IPS-18c (cell line): ENCODE data around the gene SBK2.
"Not testable (repeated sequence)": the region's sequence is repeated elsewhere in the genome, so short reads cannot be mapped to it uniquely, and the experiment has no call there.

Source experiments
- H3K4me3 ChIP-seq: 2 replicates; pipeline ENCODE4 v1.7.0; 2013; ENCODE audit warnings: low read depth, mild to moderate bottlenecking, low read length, moderate library complexity; ENCODE audit not compliant: insufficient read depth
- H3K9me3 ChIP-seq: one replicate; pipeline ENCODE4 v1.6.1; 2013; ENCODE audit warnings: mild to moderate bottlenecking, low read length, moderate library complexity; ENCODE audit not compliant: control insufficient read depth, insufficient read depth

The SBK2 gene

DNA sequence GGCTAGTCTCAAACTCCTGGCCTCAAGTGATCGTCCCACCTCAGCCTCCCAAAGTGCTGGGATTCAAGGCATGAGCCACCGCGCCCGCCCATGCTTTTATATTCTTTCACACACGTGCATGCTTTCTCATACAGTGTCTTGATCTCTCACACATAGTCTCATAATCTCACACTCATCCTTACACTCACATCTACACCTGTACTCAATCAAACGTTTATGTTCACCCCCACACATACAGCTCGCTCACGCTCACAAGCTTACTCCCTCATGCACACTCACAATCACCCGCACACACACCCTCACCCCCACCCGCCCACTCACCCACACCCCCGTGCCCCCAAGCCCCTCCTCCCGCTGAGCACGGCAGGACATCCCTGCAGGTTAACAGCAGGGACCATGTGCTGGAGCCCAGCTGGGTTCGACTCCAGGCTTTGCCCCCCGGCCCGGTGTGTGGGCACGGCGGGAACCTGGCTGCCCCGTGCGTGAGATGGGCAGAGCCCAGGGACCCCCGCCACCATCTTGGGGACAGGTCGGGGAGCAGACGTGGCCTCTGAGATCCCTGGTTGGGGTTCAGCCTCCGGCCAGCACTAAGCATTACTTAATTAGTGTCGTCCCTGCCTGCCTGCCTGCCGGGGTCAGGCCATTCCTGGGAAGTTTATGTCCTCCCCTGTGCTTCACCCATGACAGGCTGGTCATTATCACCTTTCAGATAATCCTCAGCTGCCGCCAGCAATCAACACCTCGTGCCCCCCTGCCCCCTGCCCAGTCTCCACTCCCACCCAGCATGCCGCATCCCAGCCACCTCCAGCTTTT lies 11.4 kb downstream of the SBK2 start:
- no peak overlapping the region for H3K4me3 ChIP-seq
- H3K9me3 ChIP-seq, result no peaks in the 10 kb centered on the region

DNA sequence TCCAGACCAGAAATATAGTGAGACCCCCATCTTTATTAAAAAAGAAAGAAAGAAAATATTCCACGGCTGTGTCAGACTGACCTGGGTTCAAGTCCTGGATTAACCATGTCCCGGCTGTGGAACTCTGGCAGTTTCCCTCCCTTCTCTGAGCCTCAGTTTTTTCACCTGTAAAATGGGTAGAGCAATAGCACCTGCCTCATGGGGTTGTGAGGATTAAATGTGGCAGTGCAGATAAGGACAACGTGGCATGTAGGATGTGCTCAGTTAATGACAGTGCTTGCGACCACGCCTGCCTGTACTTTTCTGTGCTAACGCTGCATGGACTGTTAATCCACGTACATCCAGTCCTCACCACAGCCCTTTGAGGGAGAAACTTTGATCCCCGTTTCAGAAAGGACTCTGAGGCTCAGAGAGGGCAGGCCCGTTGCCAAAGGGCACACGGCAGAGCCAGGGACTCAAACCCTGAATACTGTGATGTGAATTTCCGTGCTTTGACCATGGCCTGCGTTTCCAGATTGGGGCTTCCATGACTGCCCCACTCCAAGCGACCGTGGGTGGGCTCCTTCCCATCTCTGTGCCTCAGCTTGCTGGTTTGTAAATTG lies 16.1 kb downstream of the SBK2 start:
- Histone ChIP-seq H3K9me3 (no peaks in the 10 kb centered on the region), H3K4me3 (no peak overlapping the region)

DNA sequence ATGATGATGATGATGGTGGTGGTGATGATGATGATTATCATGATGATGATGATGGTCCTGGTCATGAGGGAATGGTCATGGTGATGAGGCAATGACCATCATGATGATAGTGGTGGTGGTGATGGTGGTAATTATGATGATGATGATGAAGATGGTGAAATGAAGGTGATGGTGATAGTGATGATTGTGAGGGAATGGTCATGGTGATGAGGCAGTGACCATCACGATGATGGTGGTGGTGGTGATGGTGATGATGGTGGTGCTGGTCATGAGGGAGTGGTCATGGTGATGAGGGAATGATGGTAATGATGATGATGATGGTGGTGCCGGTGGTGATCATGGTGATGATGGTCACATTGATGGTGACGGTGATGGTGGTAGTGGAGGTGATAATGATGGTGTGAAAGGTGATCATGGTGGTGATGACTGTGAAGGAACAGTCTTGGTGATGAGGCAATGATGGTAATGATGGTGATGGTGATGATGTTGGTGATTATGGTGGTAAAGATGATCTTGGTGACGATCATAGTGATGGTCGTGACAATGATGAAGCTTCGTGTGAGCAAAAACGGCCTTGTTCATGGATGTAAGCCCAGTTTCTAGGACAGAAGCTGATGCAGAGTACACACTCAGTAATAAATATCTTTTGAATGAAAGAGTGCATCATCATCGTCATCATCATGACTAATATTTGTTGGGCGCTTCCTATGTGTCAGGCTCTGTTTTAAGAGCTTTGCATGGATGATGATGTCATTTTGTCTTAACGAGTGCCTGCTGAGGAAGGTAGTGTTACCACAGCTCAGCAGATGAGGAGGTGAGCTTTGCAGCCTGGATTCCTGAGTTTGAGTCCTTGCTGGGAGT lies 17.3 kb downstream of the SBK2 start:
- no peaks in the 10 kb centered on the region for H3K9me3 ChIP-seq
- H3K4me3 ChIP-seq, result no peak overlapping the region

DNA sequence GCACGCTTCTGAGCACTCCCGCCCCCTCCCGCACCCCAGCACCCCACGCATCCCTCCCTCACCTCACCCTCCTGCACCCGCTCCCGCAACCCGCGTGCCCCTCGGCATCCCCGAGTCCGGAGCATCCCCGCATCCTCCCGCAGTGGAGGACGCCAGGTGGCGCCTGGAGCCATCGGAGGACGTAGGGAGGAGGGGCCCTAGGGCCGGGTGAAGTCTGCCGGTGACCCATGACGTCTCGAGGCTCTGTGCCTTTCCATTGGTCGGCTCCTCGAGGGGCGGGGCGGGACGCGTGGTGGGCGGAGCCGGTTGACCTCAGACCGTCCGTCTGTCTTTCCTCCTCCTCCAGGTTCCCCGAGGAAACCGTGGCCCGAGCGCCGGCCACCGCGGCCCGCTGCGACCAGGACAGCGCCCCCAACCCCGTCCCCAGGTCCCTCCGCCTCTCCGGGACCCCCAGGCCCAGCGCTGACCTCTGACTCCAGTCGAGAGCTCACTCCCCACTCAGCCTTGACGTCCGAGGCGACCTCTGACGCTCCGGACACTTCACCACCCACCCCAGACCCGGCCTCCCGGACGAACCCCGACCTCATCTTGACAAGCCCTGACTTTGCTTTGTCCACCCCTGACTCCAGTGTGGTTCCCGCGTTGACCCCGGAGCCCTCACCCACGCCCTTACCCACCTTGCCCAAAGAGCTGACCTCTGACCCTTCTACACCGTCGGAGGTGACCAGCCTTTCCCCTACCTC lies 19.9 kb downstream of the SBK2 start:
- H3K4me3 ChIP-seq, result no peak overlapping the region; the same call in 1 of the 2 replicates
- no peaks in the 10 kb centered on the region for H3K9me3 ChIP-seq

DNA sequence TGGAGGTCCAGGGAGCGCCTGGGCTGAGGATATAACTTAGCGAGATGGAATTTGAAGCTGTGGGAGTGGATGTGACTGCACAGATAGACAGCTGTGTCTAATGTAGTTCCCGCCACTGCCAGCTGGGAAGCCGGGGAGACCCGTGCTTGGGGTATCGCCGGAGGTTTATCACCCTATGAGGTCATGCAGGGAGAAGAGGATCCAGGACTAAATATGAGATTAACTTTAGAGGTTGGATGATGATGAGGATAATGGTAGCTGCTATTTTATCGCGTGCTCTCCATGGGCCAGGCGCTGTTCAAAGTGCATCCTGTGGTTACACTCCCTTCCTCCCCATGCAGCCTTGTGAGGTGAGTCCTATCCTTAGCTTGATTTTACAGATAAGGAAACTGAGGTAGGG lies 28.8 kb downstream of the SBK2 start:
- Histone ChIP-seq H3K4me3 (no peak overlapping the region), H3K9me3 (peaks cover 4% of the 10 kb centered on the region)

DNA sequence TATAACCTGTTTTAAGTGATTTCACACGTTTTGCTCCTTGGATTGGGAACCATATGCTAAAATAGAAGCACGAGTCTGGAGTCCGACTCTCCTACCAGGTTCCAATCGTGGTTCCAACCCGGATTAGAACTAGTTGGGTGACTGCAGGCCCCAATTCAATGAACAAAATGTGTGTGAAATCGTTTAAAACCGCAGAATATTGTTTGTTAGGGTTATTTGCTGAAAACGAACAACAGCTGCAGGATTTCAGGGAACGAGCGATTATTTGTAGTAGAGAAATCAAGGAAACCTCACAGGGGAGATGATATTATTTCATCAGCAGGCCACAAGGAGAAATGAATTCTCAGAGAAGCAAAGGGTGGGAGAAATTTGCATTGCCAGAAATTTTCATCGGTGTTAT lies 32.0 kb downstream of the SBK2 start:
- Histone ChIP-seq H3K4me3 (no peak overlapping the region), H3K9me3 (peaks cover 7% of the 10 kb centered on the region)

DNA sequence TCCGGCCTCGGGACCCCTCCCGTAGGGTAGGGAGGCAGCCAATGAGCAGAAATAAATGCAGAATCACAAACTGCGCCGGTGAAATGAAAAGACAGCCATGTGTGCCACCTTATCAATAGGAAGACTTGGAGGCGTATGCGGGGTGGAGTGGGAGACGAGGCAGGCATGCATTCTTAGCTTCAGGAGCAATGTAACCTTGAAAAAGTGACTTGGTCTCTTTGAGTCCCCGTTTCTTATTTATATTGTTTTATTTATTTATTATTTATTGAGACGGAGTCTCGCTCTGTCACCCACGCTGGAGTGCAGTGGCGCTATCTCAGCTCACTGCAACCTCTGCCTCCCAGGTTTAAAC lies 32.7 kb downstream of the SBK2 start:
- Histone ChIP-seq H3K4me3 (no peak overlapping the region), H3K9me3 (peaks cover 7% of the 10 kb centered on the region)

DNA sequence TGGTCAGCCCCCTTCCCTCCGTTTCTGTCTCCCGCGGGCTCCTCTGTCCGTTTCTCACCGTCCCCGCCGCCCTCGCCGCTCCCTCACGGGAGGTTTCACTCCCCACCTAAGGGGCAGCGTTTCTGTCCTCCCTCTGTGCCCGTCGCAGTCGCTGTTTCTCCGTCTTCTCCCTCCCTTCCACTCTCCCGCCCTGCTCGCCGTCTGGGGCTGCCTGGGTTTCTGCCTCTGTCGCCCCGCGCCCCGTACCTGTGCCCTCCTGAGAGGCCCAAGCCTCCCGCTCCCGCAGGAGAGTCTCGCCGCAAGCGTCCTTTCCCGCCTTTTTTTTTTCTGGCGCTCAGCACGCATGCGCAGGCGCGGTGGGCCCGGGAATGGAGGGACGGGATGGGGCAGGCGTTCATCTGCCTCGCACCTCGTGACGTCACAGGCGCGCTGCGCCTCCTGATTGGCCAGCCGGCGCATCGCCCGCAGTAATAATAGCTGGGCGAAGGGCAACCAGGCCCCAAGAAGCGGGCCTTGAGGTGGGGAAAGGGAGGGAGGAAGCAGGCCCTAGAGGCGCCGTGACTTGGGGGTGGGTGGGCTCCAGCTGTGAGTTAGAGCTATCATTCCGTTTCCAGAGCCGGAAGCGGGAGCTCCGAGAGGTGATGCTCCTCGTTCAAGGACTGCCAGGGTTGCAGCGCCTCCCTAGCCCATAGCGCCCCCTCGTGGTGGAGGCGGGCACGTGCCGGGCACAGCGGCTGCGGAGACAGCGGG lies 33.3 kb downstream of the SBK2 start:
- Histone ChIP-seq H3K4me3 (peak overlapping the region; percentile 38), H3K9me3 (peaks cover 7% of the 10 kb centered on the region)

DNA sequence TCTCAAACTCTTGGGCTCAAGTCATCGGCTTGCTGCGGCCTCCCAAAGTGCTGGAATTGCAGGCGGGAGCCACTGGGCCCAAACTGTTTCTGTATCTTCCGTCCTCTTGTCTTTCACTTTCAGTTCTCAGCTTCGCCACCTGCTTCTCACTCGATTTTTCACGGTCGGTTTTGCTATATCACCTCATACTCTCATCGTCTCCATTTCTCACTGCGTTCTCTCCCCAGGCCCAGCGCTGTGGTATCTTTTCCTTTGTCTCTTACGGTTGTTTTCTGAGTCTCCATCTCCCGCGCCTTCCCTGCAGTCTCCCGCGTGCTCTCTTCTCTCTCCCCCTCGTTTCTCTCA lies 33.8 kb downstream of the SBK2 start:
- Histone ChIP-seq H3K9me3 (peaks cover 7% of the 10 kb centered on the region), H3K4me3 (no peak overlapping the region)

DNA sequence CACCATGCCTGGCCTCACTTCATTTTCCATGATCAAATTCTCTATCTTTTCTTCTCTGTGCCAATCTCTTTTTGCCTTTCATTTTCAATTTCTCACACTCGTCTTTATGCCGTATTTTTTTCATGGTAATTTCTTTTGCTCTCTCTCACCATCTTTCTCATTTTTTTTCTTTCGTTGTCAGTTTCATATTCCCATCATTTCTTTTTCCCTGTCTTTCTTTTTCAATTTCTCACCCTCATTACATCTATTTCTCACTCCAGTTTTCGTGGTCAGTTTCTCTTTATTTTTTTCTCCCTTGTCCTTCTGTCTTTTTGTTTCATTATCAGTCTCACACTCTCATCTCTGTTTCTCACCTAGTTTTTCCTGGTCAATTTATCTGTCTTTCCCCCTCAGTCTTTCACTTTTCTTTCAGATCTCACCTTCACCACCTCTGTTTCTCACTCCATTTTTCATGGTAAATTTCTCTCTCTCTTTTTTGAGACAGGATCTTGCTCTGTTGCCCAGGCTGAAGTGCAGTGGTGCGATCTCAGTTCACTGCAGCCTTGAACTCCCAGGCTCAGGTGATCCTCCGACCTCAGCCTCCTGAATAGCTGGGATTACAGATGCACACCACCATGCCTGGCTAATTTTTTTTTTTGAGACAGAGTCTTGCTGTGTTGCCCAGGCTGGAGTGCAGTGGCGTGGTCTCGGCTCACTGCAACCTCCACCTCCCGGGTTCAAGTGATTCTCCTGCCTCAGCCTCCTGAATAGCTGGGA lies 34.6 kb downstream of the SBK2 start:
- H3K9me3 ChIP-seq, result peaks cover 7% of the 10 kb centered on the region

DNA sequence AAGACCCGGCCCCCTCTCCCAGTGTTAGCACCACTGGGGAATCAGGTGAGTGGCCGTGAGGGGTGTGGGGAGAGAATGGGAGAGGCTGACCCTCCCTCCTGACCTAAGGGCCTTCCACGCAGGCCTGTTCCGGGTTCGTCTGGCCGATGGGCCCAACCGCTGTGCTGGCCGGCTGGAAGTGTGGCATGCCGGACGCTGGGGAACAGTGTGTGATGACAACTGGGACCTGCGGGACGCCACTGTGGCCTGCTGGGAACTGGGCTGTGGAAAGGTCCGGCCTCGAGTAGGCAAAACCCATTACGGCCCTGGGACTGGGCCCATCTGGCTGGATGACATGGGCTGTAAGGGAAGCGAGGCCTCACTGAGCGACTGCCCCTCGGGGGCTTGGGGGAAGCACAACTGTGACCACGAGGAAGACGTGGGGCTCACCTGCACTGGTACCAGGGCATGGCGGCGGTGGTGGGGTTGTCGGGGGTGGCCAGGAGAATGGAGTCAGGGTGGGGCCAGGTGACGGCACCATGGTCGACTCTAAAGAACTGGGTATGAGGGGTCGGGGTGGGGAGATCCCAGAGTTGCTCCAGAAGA lies 36.5 kb downstream of the SBK2 start:
- H3K9me3 ChIP-seq, result peaks cover 7% of the 10 kb centered on the region
- no peak overlapping the region for H3K4me3 ChIP-seq

More for the DNA sequence above, 34.6 kb downstream of the SBK2 start:
- H3K4me3 ChIP-seq, result no peak overlapping the region

DNA sequence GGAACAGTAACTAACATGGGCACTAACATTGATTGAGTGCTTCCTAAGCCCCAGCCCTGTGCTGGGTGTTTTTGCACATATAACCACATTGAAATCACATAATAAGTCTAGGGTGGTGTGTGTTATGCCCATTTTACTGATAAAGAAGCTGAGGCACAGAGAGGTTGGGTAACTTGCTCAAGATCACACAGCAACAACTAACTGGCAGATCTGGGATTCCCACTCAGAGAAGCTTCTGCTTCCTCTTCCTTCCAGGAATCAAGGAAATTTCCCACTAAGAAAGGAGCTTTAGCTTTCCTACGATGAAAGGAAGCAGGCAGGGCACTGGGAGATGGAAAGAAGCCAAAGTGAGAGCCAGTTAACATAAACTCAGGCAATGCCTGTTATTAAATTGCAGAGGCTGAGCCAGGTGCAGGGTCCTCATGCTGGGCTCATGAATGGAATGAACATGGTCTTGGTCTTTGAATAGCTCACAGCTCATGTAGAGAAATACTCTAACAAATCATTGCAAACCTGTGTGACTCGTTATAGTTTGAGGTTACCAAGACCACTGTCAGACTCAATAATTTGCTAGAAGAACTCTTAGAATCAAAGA lies 38.6 kb downstream of the SBK2 start:
- Histone ChIP-seq H3K9me3 (peaks cover 4% of the 10 kb centered on the region), H3K4me3 (no peak overlapping the region)

DNA sequence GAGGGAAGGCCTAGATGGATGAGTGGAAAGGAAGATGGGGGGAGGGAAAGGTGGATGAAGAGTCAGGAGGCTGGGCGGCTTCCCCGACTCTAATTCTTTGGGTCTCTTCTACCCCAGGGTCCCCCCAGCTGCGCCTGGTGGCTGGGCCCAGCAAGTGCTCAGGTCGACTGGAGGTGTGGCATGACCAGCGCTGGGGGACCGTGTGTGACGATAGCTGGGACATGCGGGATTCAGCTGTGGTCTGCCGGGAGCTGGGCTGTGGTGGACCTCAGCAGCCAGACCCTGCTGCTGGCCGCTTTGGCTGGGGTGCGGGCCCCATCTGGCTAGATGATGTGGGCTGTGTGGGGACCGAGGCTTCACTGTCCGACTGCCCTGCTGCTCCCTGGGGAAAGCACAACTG lies 39.2 kb downstream of the SBK2 start:
- H3K4me3 ChIP-seq, result no peak overlapping the region

DNA sequence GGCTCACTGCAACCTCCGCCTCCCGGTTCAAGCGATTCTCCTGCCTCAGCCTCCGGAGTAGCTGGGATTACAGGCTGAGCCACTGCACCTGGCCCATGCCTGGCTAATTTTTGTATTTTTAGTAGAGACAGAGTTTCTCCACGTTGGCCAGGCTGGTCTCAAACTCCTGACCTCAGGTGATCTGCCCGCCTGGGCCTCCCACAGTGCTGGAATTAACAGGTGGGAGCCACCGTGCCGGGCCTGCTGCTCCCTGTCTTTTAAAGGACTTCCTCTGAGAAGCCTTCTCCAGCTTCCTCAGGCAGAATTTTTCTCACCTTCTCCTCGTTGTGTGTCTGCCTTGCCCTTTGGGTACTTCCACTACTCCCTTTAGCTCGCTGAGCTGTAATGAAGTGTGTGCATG lies 40.1 kb downstream of the SBK2 start:
- not testable (repeated sequence) for H3K4me3 ChIP-seq, H3K9me3 ChIP-seq

More for the DNA sequence above, 39.2 kb downstream of the SBK2 start:
- H3K9me3 ChIP-seq, result no peaks in the 10 kb centered on the region

DNA sequence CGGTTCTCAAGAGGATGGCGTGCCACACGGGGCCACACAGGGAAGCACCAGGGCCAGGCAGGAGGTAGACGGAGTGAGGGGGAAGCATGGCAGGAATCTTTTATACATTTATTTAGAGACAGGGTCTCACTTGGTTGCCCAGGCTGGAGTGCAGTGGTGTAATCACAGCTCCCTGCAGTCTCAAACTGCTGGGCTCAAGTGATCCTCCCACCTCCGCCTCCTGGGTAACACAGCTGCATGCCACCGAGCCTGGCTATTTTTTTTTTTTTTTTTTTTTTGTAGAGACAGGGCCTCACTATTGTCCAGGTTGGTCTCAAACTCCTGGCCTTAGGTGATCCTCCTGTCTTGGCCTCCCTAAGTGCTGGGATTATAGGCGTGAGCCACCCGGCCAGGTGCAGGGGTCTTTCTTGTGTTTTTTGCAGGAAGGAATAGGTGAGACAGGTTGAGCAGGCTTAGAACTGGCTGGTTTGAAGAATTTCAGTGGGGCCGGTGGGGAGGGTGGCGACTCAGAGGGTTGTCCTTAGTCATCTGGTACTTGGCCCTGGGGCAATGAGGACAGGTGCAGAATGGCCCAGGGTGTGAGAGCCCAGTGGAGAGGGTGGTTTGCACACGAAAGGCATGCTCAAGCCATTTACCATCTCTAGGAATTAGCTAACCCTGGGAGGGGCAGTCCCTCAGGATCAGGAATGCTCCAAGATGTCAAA lies 41.1 kb downstream of the SBK2 start:
- no peak overlapping the region for H3K4me3 ChIP-seq
- no peaks in the 10 kb centered on the region for H3K9me3 ChIP-seq
